Liver (tissue), 9 donors: ENCODE results near the gene RIPK1. TPM values are rescaled to one million over a fixed set of nuclear protein-coding genes. Genes with fewer than 3 reads are reported as not detected.
"Not testable (repeated sequence)": the region's sequence is repeated elsewhere in the genome, so short reads cannot be mapped to it uniquely, and the experiment has no call there.

Experiments
- DNase-seq: peaks from one replicate; pipeline ENCODE4 v3.0.0-alpha.2; 2017; ENCODE audit warnings: low spot score
- H3K27ac ChIP-seq, 2 donors: one replicate each; pipeline ENCODE4 v1.7.0; 2013; ENCODE audit warnings: inconsistent platforms in 2 of 2, low read length in 2 of 2, control low read depth in 1 of 2, low read depth in 1 of 2, mild to moderate bottlenecking in 1 of 2
- H3K27me3 ChIP-seq, 4 donors: one replicate each; pipeline versions ENCODE4 v1.6.1 to v1.7.0; 2013; ENCODE audit warnings: low read length in 3 of 4, inconsistent platforms in 1 of 4, mild to moderate bottlenecking in 1 of 4, moderate library complexity in 1 of 4; ENCODE audit not compliant: control insufficient read depth in 4 of 4, insufficient read depth in 4 of 4
- H3K36me3 ChIP-seq, 4 donors: one replicate each; pipeline versions ENCODE4 v1.6.1 to v1.7.0; 2013; ENCODE audit warnings: low read length in 3 of 4, mild to moderate bottlenecking in 3 of 4, low read depth in 1 of 4, moderate library complexity in 1 of 4; ENCODE audit not compliant: control insufficient read depth in 4 of 4, insufficient read depth in 3 of 4
- H3K4me1 ChIP-seq, 4 donors: one replicate each; pipeline versions ENCODE4 v1.6.1 to v1.7.0; 2013; ENCODE audit warnings: low read length in 3 of 4, mild to moderate bottlenecking in 3 of 4, moderate library complexity in 1 of 4; ENCODE audit not compliant: control insufficient read depth in 4 of 4, insufficient read depth in 4 of 4
- H3K4me3 ChIP-seq, 3 donors: one replicate each; pipeline versions ENCODE4 v1.6.1 to v1.7.0; 2013; ENCODE audit warnings: low read length in 3 of 3, control low read depth in 1 of 3, low read depth in 1 of 3, mild to moderate bottlenecking in 1 of 3
- H3K9ac ChIP-seq, 2 donors: one replicate each; pipeline ENCODE4 v1.7.0; 2013; ENCODE audit warnings: low read length in 2 of 2, mild to moderate bottlenecking in 2 of 2, moderate library complexity in 2 of 2, control low read depth in 1 of 2, low read depth in 1 of 2
- H3K9me3 ChIP-seq, 4 donors: one replicate each; pipeline versions ENCODE4 v1.6.1 to v1.7.0; 2013; ENCODE audit warnings: low read length in 3 of 4; ENCODE audit not compliant: control insufficient read depth in 4 of 4
- EGR1 ChIP-seq, 2 donors: IDR thresholded peaks; 2 replicates each; pipeline ENCODE4 v1.6.1; 2016 to 2018; ENCODE audit warnings: antibody characterized with exemption in 2 of 2, low read depth in 2 of 2
- FOXA1 ChIP-seq: IDR thresholded peaks from 2 replicates; pipeline ENCODE4 v1.6.1; 2016; ENCODE audit warnings: antibody characterized with exemption
- FOXA2 ChIP-seq: IDR thresholded peaks from 2 replicates; pipeline ENCODE4 v1.6.1; 2016; ENCODE audit warnings: antibody characterized with exemption
- GABPA ChIP-seq, 2 donors: IDR thresholded peaks in 1 of 2; conservative IDR thresholded peaks in 1 of 2; 2 replicates each; pipeline ENCODE4 v1.6.1; 2016; ENCODE audit warnings: antibody characterized with exemption in 2 of 2, mild to moderate bottlenecking in 1 of 2, moderate library complexity in 1 of 2
- HNF4A ChIP-seq, 2 donors: conservative IDR thresholded peaks; 2 replicates each; pipeline ENCODE4 v1.6.1; 2016; ENCODE audit warnings: antibody characterized with exemption in 2 of 2, mild to moderate bottlenecking in 2 of 2
- HNF4G ChIP-seq: IDR thresholded peaks from 2 replicates; pipeline ENCODE4 v1.6.1; 2016; ENCODE audit warnings: antibody characterized with exemption
- JUND ChIP-seq, 2 donors: IDR thresholded peaks; 2 replicates each; pipeline ENCODE4 v1.6.1; 2016; ENCODE audit warnings: antibody characterized with exemption in 2 of 2
- NR2F2 ChIP-seq: IDR thresholded peaks from 2 replicates; pipeline ENCODE4 v1.6.1; 2016; ENCODE audit warnings: antibody characterized with exemption
- RAD21 ChIP-seq, 2 donors: IDR thresholded peaks; 2 replicates each; pipeline ENCODE4 v1.6.1; 2016; ENCODE audit warnings: antibody characterized with exemption in 2 of 2, mild to moderate bottlenecking in 2 of 2
- RXRA ChIP-seq, 2 donors: IDR thresholded peaks; 2 replicates each; pipeline ENCODE4 v1.6.1; 2017 to 2018; ENCODE audit warnings: antibody characterized with exemption in 2 of 2, mild to moderate bottlenecking in 1 of 2
- SP1 ChIP-seq: IDR thresholded peaks from 2 replicates; pipeline ENCODE4 v1.6.1; 2018; ENCODE audit warnings: antibody characterized with exemption, mild to moderate bottlenecking
- TAF1 ChIP-seq: conservative IDR thresholded peaks from 2 replicates; pipeline ENCODE4 v1.6.1; 2016; ENCODE audit warnings: antibody characterized with exemption, mild to moderate bottlenecking
- YY1 ChIP-seq: IDR thresholded peaks from 2 replicates; pipeline ENCODE4 v1.6.1; 2016; ENCODE audit warnings: antibody characterized with exemption, mild to moderate bottlenecking
- WGBS: extraction: QIAGEN DNeasy Blood & Tissue Kit; methylation state at CpG from one replicate; pipeline ENCODE4 v1.1.7; 2013; 5-methylcytosine and 5-hydroxymethylcytosine counted together
- polyA plus RNA-seq, 2 donors: library from polyadenylated mRNA; stranded (reverse) in 1 of 2; unstranded in 1 of 2; fragments of 200-250 nt in 1 of 2; fragments of >200 nt in 1 of 2; fragmentation: Nextera tagmentation in 1 of 2; extraction: Ambion mirVana in 1 of 2; gene quantifications; one replicate each; pipeline versions ENCODE4 v1.2.1 to v1.2.3, GENCODE V29; 2013 to 2015
- total RNA-seq, 2 donors: library from RNA; depleted of rRNA; stranded (reverse); fragments of >200 nt; gene quantifications; one replicate each; pipeline ENCODE4 v1.2.3, GENCODE V29; 2014
- TF ChIP-seq, protein P1 (sequence below): IDR thresholded peaks from 2 replicates; pipeline ENCODE4 v1.6.1; 2016; ENCODE audit warnings: antibody characterized with exemption
- TF ChIP-seq, protein P2 (sequence below): fragments of 150-350 bp; IDR thresholded peaks from 2 replicates; pipeline ENCODE4 v1.5.1; 2017; ENCODE audit warnings: improper control_type of control experiment, low read depth, low read length; ENCODE audit not compliant: missing input control
- TF ChIP-seq, protein P3 (sequence below): IDR thresholded peaks from 2 replicates; pipeline ENCODE4 v1.6.1; 2016; ENCODE audit warnings: antibody characterized with exemption
- TF ChIP-seq, protein P4 (sequence below): IDR thresholded peaks from 2 replicates; pipeline ENCODE4 v1.6.1; 2016; ENCODE audit warnings: antibody characterized with exemption, mild to moderate bottlenecking
- TF ChIP-seq, protein P5 (sequence below): IDR thresholded peaks from 2 replicates; pipeline ENCODE4 v1.6.1; 2016; ENCODE audit warnings: antibody characterized with exemption
- donor health status: healthy.
- donor health status: healthy.
- donor health status: healthy.
- donor health status: healthy.
- donor health status: healthy.

The RIPK1 gene
- total and polyA plus RNA-seq, 4 donors: 6.7 to 27.2 (median 13.3) TPM

DNA sequence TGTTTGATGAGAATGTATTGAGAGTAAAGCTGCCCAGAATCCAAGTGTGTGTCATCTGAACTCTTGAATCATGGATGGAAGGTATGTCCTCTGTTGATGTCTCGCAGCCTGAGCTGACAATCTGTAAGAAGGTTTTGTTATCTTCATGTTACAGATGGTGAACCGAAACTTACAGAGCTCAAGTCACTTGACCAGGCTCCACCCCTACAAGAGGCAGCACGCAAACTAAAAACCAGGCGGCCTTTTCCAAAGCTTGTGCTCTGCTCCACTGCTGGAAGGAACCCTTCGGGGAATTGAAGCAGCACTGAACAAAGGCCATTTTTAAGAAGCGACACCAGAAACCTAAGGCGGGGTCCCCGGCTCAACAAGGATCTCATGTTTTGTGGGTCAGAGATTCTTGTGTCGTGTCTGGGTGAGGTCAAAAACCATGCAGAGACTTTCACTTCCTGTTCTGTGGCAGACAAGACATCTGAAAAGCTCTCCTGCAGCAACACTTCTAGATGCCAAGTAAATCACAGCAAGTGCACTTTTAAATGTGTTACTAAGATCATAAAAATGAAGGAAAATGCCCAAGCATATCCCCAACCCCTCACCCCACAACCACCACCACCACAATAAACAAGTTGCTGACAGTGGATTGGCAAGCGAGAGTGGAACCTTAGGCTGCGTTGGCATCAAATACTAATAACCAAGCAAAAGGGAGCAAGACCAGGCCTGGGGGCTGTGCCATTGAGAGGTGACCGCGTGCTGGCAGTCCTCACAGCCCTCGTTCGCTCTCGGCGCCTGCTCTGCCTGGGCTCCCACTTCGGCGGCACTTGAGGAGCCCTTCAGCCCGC, 41.3 kb upstream of the RIPK1 start:
- no peaks in the 10 kb centered on the region for H3K9me3 ChIP-seq
- H3K27ac ChIP-seq: peak overlapping the region in 1 of 2 donors; percentile 38
- H3K27me3 ChIP-seq: no peaks in the 10 kb centered on the region
- peaks cover 2 to 18% (median 3%) of the 10 kb centered on the region in 4 donors for H3K4me1 ChIP-seq
- H3K36me3 ChIP-seq: no peaks in the 10 kb centered on the region
- DNase-seq: peak; percentile 58
- no peak overlapping the region for H3K9ac ChIP-seq
- no peak overlapping the region for H3K4me3 ChIP-seq
- TF ChIP-seq GABPA (IDR thresholded peaks at IDR 0.05 in 1 of 2, conservative IDR thresholded peaks at IDR 0.05 in 1 of 2) (no peak), HNF4A (conservative IDR thresholded peaks at IDR 0.05) (no peak), EGR1 (IDR thresholded peaks at IDR 0.05; ENCODE audit: low read depth in 2 of 2) (no peak), YY1 (no peak), TAF1 (no peak), SP1 (no peak), NR2F2 (no peak), FOXA2 (no peak), HNF4G (no peak), RXRA (IDR thresholded peaks at IDR 0.05) (no peak), RAD21 (IDR thresholded peaks at IDR 0.05) (no peak), FOXA1 (no peak), JUND (IDR thresholded peaks at IDR 0.05) (no peak)
- TF ChIP-seq, protein P1, sequence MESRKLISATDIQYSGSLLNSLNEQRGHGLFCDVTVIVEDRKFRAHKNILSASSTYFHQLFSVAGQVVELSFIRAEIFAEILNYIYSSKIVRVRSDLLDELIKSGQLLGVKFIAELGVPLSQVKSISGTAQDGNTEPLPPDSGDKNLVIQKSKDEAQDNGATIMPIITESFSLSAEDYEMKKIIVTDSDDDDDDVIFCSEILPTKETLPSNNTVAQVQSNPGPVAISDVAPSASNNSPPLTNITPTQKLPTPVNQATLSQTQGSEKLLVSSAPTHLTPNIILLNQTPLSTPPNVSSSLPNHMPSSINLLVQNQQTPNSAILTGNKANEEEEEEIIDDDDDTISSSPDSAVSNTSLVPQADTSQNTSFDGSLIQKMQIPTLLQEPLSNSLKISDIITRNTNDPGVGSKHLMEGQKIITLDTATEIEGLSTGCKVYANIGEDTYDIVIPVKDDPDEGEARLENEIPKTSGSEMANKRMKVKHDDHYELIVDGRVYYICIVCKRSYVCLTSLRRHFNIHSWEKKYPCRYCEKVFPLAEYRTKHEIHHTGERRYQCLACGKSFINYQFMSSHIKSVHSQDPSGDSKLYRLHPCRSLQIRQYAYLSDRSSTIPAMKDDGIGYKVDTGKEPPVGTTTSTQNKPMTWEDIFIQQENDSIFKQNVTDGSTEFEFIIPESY: no peak
- TF ChIP-seq, protein P2, sequence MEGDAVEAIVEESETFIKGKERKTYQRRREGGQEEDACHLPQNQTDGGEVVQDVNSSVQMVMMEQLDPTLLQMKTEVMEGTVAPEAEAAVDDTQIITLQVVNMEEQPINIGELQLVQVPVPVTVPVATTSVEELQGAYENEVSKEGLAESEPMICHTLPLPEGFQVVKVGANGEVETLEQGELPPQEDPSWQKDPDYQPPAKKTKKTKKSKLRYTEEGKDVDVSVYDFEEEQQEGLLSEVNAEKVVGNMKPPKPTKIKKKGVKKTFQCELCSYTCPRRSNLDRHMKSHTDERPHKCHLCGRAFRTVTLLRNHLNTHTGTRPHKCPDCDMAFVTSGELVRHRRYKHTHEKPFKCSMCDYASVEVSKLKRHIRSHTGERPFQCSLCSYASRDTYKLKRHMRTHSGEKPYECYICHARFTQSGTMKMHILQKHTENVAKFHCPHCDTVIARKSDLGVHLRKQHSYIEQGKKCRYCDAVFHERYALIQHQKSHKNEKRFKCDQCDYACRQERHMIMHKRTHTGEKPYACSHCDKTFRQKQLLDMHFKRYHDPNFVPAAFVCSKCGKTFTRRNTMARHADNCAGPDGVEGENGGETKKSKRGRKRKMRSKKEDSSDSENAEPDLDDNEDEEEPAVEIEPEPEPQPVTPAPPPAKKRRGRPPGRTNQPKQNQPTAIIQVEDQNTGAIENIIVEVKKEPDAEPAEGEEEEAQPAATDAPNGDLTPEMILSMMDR: no peak
- TF ChIP-seq, protein P3, sequence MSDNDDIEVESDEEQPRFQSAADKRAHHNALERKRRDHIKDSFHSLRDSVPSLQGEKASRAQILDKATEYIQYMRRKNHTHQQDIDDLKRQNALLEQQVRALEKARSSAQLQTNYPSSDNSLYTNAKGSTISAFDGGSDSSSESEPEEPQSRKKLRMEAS: no peak
- TF ChIP-seq, protein P4, sequence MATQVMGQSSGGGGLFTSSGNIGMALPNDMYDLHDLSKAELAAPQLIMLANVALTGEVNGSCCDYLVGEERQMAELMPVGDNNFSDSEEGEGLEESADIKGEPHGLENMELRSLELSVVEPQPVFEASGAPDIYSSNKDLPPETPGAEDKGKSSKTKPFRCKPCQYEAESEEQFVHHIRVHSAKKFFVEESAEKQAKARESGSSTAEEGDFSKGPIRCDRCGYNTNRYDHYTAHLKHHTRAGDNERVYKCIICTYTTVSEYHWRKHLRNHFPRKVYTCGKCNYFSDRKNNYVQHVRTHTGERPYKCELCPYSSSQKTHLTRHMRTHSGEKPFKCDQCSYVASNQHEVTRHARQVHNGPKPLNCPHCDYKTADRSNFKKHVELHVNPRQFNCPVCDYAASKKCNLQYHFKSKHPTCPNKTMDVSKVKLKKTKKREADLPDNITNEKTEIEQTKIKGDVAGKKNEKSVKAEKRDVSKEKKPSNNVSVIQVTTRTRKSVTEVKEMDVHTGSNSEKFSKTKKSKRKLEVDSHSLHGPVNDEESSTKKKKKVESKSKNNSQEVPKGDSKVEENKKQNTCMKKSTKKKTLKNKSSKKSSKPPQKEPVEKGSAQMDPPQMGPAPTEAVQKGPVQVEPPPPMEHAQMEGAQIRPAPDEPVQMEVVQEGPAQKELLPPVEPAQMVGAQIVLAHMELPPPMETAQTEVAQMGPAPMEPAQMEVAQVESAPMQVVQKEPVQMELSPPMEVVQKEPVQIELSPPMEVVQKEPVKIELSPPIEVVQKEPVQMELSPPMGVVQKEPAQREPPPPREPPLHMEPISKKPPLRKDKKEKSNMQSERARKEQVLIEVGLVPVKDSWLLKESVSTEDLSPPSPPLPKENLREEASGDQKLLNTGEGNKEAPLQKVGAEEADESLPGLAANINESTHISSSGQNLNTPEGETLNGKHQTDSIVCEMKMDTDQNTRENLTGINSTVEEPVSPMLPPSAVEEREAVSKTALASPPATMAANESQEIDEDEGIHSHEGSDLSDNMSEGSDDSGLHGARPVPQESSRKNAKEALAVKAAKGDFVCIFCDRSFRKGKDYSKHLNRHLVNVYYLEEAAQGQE: no peak
- TF ChIP-seq, protein P5, sequence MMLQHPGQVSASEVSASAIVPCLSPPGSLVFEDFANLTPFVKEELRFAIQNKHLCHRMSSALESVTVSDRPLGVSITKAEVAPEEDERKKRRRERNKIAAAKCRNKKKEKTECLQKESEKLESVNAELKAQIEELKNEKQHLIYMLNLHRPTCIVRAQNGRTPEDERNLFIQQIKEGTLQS: no peak
- 89% methylated on average over 20 of the region's 20 CpGs for WGBS

DNA sequence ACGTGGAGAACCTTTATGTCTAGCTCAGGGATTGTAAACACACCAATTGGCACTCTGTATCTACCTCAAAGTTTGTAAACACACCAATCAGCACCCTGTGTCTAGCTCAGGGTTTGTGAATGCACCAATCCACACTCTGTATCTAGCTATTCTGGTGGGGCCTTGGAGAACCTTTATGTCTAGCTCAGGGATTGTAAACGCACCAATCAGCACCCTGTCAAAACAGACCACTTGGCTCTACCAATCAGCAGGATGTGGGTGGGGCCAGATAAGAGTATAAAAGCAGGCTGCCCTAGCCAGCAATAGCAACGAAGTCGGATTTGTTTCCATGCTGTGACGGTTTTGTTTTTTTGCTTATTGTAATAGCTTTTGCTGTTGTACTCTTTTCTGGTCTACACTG, 40.1 kb upstream of the RIPK1 start:
- WGBS: 87% methylated on average over 5 of the region's 5 CpGs

More for the DNA sequence above, 40.1 kb upstream of the RIPK1 start:
- DNase-seq, H3K36me3 ChIP-seq, H3K9me3 ChIP-seq, H3K9ac ChIP-seq, H3K27me3 ChIP-seq, H3K27ac ChIP-seq, H3K4me3 ChIP-seq: not testable (repeated sequence)
- H3K4me1 ChIP-seq: peaks cover 2 to 17% (median 3%) of the 10 kb centered on the region in 4 donors
